ENCODE data around the gene TMEM164.

The TMEM164 gene

GRCh38 chrX:110173192-110174175, 170.6 kb downstream of the TMEM164 start:
- no peak for DNase-seq

DNA sequence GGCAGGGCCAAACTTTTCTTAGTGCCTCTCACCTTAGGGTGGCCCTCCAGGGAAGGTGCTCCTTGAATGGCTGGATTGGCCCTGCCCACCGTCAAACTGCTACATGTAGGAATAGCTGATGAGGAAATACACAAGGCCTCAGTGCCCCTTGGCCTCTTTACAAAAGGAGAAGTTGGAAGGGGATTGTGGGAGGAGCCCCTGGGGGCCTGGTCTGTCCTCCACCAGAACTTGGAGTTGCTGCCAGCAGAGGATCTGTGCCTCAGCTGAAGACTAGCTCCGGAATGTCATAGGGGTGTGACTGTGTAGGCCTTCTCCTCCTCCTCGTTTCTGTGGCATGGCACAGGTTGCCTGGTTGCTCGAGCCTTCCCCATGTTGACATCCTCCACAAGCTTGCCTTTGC, 172.2 kb downstream of the TMEM164 start:
- DNase-seq: no peak

GRCh38 chrX:110175696-110176095, 172.8 kb downstream of the TMEM164 start:
- no peak for DNase-seq

GRCh38 chrX:110178179-110178865, 175.4 kb downstream of the TMEM164 start:
- no peak for DNase-seq

GRCh38 chrX:110180176-110180927, 177.4 kb downstream of the TMEM164 start:
- no peak for DNase-seq

- no peak for DNase-seq
Measured at GRCh38 chrX:110180928-110181310, 178.0 kb downstream of the TMEM164 start.

- DNase-seq: no peak
Measured at GRCh38 chrX:110181459-110182137, 178.7 kb downstream of the TMEM164 start.

DNA sequence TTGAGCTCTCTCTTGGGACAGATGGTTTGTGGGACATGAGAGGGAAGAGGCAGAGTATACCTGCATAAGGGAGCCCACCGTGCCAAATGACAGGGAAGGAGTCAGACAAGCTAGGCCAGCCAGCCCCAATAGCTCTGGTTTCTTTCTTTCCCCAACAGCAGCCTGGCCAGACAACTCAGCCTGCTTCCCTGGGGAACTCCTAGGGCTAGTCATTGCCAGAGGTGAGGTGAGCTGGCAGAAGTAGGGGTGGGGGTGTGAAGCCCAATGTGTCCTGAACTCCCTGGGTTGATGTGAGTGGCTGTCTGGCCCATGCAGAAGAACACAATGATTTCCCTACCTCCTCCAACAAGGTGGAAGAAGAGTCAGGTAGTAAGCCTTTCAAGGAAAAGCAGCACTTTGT, 179.4 kb downstream of the TMEM164 start:
- no peak for DNase-seq

GRCh38 chrX:110182865-110183264, 180.0 kb downstream of the TMEM164 start:
- no peak for DNase-seq

DNA sequence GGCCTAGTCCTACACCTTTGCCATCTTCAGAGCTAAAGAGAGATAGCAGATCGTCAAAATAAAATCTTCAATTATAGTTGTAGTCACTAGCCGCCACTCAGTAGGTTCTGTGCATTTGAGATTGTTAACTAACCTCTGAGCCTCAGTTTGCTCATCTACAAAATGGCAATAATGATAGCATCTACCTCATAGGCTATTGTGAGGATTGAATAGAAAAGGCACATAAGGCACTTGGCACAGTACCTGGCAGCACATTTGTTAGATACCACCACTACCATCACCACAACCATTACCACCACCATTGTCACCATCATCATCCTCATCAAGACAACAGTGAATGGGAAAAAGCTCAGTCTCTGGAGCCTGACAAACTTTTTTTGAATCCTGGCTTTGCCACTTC, 180.4 kb downstream of the TMEM164 start:
- no peak for DNase-seq

GRCh38 chrX:110188701-110189558, 186.0 kb downstream of the TMEM164 start:
- DNase-seq: no peak

DNA sequence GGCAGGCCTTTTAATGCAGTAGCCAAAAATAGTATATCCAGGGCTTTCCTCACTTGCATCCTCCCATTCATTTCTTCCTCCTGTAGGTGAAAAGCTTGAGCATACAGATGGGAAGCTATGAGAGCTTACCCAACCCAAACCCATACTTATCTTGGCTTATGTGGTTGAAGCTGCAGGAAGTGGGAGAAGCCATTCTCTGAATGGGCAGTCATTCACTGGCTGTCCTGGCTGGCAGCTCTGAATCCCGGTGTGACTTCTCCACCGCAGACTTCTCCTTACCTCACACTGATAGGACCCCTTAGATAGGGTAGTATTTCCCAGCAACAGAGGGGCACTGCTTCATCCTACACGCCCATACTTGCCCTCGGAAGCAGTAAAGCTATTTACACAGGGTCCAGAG, 189.6 kb downstream of the TMEM164 start:
- no peak for DNase-seq

- DNase-seq: no peak
Measured at GRCh38 chrX:110194977-110195376, 192.1 kb downstream of the TMEM164 start.

DNA sequence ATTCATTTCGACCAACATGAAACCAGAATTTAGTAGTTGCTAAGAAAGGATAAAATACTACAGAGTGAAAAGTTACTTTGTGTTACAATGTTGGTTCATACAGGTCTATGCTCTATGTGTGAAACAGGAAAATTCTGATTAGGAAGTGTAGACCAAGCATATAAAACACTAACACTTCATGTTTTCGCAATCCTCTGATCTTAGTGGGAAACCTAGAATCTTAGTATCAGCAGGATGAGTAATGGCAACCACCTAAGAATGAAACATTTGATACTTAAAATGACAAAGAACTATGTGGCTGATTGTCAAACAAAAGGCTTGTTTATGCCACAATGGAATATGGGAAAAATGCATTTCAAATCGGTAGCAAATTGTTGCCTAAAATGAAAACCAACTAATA, 198.9 kb downstream of the TMEM164 start:
- DNase-seq: no peak

DNA sequence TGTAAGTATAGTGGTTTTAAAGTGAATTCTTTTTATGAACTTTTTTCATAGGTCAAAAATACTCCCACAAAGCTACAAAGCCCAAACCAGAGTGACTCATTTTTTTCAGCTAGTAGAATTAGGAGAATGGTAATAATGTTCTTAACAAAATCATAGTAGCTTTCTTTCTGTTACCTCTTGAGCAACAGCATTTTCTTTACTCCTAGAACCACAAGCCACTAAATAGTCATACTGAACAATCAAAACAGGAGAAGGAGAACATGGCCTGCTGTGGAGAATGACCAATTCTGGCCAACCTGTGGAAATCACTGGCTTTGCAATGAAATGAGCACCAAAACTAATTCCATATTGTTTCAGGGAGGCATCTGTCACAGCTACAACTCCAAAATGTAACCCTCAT, 202.1 kb downstream of the TMEM164 start:
- DNase-seq: no peak

- no peak for DNase-seq
Measured at GRCh38 chrX:110208092-110208491, 205.2 kb downstream of the TMEM164 start.

- DNase-seq: no peak
Measured at GRCh38 chrX:110210417-110211139, 207.7 kb downstream of the TMEM164 start.

- DNase-seq: no peak
Measured at GRCh38 chrX:110211340-110211739, 208.4 kb downstream of the TMEM164 start.

GRCh38 chrX:110212299-110212698, 209.4 kb downstream of the TMEM164 start:
- DNase-seq: no peak

DNA sequence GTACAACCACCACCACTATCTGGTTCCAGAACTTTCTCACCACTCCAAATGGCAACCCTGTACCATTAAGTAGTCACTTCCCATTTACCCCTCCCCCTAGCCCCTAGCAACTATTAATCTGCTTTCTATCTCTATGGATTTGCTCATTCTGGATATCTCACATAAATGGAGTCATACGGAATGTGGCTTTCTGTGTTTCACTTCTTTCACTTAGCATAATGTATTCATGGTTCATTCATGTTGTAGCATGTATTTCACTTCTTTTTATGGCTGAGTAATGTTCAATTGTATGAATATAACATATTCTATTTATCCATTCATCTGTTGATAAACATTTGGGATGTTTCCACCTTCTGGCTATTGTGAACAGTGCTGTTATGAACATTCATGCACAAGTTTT, 210.3 kb downstream of the TMEM164 start:
- DNase-seq: no peak

DNA sequence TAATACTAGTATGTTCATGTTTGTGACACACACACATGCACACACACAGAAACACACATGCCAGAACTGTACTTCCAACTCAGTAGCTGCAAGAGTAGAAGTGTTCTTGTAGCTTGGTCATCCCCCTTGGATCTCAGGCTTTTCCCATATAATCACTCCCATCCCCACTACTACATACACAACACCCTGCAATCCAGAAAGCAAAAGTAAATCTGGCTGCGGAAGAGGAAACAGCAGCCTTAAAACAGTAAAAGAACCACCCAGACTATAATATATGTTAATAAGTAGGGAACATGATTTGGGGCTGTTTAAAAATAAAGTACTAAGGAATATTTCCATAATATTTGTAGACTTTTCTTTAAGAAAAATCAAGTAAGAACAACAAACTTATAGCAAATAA, 211.8 kb downstream of the TMEM164 start:
- DNase-seq: no peak

All from activated gamma-delta T cell treated with Interleukin-2 at 50 U/mL for 16 hours (primary cell).